Neural cell (in vitro differentiated cells): ENCODE results near the gene TOMM20. TPM values are rescaled to one million over a fixed set of nuclear protein-coding genes. Genes with fewer than 3 reads are reported as not detected.

Source experiments
- H2AFZ ChIP-seq: fragments of 200-600, 300-800 bp; sonication (generic), shearing (Covaris generic); 2 replicates; pipeline ENCODE4 v1.6.0; 2014; ENCODE audit warnings: low read depth, mild to moderate bottlenecking, antibody characterized with exemption, low read length, moderate library complexity
- H3F3A ChIP-seq: fragments of 200-600 bp; shearing (Covaris generic); 2 replicates; pipeline ENCODE4 v1.6.1; 2016; ENCODE audit warnings: mild to moderate bottlenecking, moderate library complexity, mixed read lengths, antibody characterized with exemption, low read length; ENCODE audit not compliant: insufficient read depth, poor library complexity, severe bottlenecking
- H3K27ac ChIP-seq: fragments of 200-600, 300-800 bp; sonication (generic), shearing (Covaris generic); 2 replicates; pipeline ENCODE4 v1.5.1; 2014; ENCODE audit warnings: mild to moderate bottlenecking, low read length, moderate library complexity
- H3K27me3 ChIP-seq: fragments of 300-800, 200-600 bp; sonication (generic), shearing (Covaris generic); 2 replicates; pipeline ENCODE4 v1.6.0; 2014; ENCODE audit warnings: mild to moderate bottlenecking, low read depth, low read length, moderate library complexity; ENCODE audit not compliant: insufficient read depth
- H3K36me3 ChIP-seq: fragments of 300-800, 200-600 bp; sonication (generic), shearing (Covaris generic); 2 replicates; pipeline ENCODE4 v1.5.1; 2014; ENCODE audit warnings: mild to moderate bottlenecking, antibody characterized with exemption, low read length, moderate library complexity; ENCODE audit not compliant: insufficient read depth
- H3K4me2 ChIP-seq: fragments of 300-800, 200-600 bp; sonication (generic), shearing (Covaris generic); 2 replicates; pipeline ENCODE4 v1.6.0; 2014; ENCODE audit warnings: mild to moderate bottlenecking, low read length
- H3K4me3 ChIP-seq: fragments of 300-800, 200-600 bp; sonication (generic), shearing (Covaris generic); 2 replicates; pipeline ENCODE4 v1.5.1; 2014; ENCODE audit warnings: mild to moderate bottlenecking, low read length, moderate library complexity
- H3K79me2 ChIP-seq: fragments of 200-600 bp; shearing (Covaris generic); replicated peaks from 2 replicates; pipeline ENCODE4 v1.6.0; 2014; ENCODE audit warnings: mild to moderate bottlenecking, low read length, moderate library complexity; ENCODE audit not compliant: insufficient read depth
- H3K9ac ChIP-seq: fragments of 300-800, 200-600 bp; sonication (generic), shearing (Covaris generic); 2 replicates; pipeline ENCODE4 v1.6.1; 2016; ENCODE audit warnings: mild to moderate bottlenecking, low read length, mixed read lengths
- H3K9me2 ChIP-seq: fragments of 200-600 bp; shearing (Covaris generic); 2 replicates; pipeline ENCODE4 v1.6.1; 2016; ENCODE audit warnings: mild to moderate bottlenecking, low read length, mixed read lengths; ENCODE audit not compliant: insufficient read depth
- H3K9me3 ChIP-seq: fragments of 200-600, 300-800 bp; sonication (generic), shearing (Covaris generic); 2 replicates; pipeline ENCODE4 v1.6.1; 2016; ENCODE audit warnings: mild to moderate bottlenecking, mixed run types, low read length, moderate library complexity, mixed read lengths
- H4K20me1 ChIP-seq: fragments of 200-600 bp; shearing (Covaris generic); 2 replicates; pipeline ENCODE4 v1.6.1; 2016; ENCODE audit warnings: mild to moderate bottlenecking, mixed run types; ENCODE audit not compliant: insufficient read depth
- EZH2 ChIP-seq: fragments of 200-600, 300-800 bp; shearing (Covaris generic), sonication (generic); IDR thresholded peaks from 2 replicates; pipeline ENCODE4 v1.6.1; 2014; ENCODE audit warnings: antibody characterized with exemption, low read length, borderline replicate concordance, mild to moderate bottlenecking; ENCODE audit not compliant: insufficient read depth, poor library complexity, severe bottlenecking
- POLR2AphosphoS5 ChIP-seq: IDR thresholded peaks from 2 replicates; pipeline ENCODE4 v1.6.1; 2012
- RAD21 ChIP-seq: fragments of 450-650 bp; conservative IDR thresholded peaks from 2 replicates; pipeline ENCODE4 v1.6.1; 2014; ENCODE audit warnings: antibody characterized with exemption, mild to moderate bottlenecking, moderate library complexity
- SMC3 ChIP-seq: fragments of 450-650 bp; conservative IDR thresholded peaks from 2 replicates; pipeline ENCODE4 v1.6.1; 2014; ENCODE audit warnings: antibody characterized with exemption, mild to moderate bottlenecking, moderate library complexity; ENCODE audit not compliant: poor library complexity
- TAF1 ChIP-seq: IDR thresholded peaks from 2 replicates; pipeline ENCODE4 v1.6.1; 2012; ENCODE audit warnings: low read depth
- polyA plus RNA-seq: library from polyadenylated mRNA; depleted of rRNA; stranded (reverse); fragments of >200 nt; gene quantifications from 2 replicates; pipeline ENCODE4 v1.2.3, GENCODE V29; 2014
- TF ChIP-seq, protein P1 (sequence below): fragments of 450-650 bp; IDR thresholded peaks from 2 replicates; pipeline ENCODE4 v1.5.1; 2014; ENCODE audit warnings: antibody characterized with exemption, mild to moderate bottlenecking, moderate library complexity; ENCODE audit not compliant: poor library complexity, severe bottlenecking
- TF ChIP-seq, protein P2 (sequence below): IDR thresholded peaks from 2 replicates; pipeline ENCODE4 v1.6.1; 2012; ENCODE audit warnings: borderline replicate concordance

TOMM20 gene
- polyA plus RNA-seq, 1 donor from 2014 or later = 175 TPM

DNA sequence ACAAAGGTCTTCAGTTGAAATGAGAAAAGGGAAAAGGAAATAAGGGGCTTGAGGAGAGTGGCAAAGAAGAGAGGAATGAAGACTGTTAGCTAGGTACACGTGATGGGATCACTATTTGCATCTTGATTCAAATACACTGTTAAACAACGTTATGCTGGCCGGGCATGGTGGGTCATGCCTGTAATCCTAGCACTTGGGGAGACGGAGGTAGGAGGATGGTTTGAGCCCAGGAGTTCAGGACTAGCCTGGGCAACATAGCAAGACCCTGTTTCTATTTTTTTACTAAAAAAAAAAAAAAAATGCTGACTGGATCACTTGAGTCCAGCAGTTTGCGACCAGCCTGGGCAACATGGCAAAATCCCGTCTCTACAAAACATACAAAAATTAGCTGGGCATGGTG, 30.0 kb upstream of the TOMM20 start:
- H3F3A ChIP-seq = no peaks in the 10 kb centered on the region
- no peak overlapping the region for H3K9ac ChIP-seq
- no peaks in the 10 kb centered on the region for H3K36me3 ChIP-seq
- H2AFZ ChIP-seq = no peak overlapping the region
- no peaks in the 10 kb centered on the region for H3K9me2 ChIP-seq
- H3K27me3 ChIP-seq = no peaks in the 10 kb centered on the region
- no peak overlapping the region for H3K27ac ChIP-seq
- H3K9me3 ChIP-seq = no peaks in the 10 kb centered on the region
- no peak overlapping the region for H3K4me2 ChIP-seq
- peaks cover 12% of the 10 kb centered on the region for H3K79me2 ChIP-seq
- TF ChIP-seq POLR2AphosphoS5 (no peak), EZH2 (no peak)
- TF ChIP-seq, protein P1, sequence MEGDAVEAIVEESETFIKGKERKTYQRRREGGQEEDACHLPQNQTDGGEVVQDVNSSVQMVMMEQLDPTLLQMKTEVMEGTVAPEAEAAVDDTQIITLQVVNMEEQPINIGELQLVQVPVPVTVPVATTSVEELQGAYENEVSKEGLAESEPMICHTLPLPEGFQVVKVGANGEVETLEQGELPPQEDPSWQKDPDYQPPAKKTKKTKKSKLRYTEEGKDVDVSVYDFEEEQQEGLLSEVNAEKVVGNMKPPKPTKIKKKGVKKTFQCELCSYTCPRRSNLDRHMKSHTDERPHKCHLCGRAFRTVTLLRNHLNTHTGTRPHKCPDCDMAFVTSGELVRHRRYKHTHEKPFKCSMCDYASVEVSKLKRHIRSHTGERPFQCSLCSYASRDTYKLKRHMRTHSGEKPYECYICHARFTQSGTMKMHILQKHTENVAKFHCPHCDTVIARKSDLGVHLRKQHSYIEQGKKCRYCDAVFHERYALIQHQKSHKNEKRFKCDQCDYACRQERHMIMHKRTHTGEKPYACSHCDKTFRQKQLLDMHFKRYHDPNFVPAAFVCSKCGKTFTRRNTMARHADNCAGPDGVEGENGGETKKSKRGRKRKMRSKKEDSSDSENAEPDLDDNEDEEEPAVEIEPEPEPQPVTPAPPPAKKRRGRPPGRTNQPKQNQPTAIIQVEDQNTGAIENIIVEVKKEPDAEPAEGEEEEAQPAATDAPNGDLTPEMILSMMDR = no peak
- H3K4me3 ChIP-seq = no peak overlapping the region
- no peaks in the 10 kb centered on the region for H4K20me1 ChIP-seq

DNA sequence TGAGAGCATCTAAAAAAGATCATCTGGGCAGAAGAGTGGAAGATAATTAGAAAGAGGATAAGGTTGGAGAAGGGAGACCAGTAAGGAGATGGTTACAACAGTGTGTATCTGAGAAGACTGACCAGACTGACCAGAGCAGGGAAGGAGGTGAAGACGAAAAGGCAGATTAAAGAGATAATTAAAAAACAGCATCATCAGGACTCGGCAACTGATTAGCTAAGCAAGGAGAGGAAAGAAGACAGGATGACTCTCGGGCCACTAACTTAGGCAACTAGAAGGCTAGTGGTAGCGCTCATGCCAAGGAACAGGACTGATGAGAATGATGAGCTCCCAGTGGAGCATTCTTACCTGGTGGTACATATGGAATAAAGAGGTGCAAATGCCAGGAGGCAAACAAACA, 28.5 kb upstream of the TOMM20 start:
- no peak overlapping the region for H3K4me3 ChIP-seq
- H3K4me2 ChIP-seq = no peak overlapping the region
- H3K27ac ChIP-seq = no peak overlapping the region
- no peaks in the 10 kb centered on the region for H3K9me2 ChIP-seq
- TF ChIP-seq TAF1 (no peak), EZH2 (no peak), RAD21 (no peak), POLR2AphosphoS5 (no peak), SMC3 (no peak)
- TF ChIP-seq, protein P2, sequence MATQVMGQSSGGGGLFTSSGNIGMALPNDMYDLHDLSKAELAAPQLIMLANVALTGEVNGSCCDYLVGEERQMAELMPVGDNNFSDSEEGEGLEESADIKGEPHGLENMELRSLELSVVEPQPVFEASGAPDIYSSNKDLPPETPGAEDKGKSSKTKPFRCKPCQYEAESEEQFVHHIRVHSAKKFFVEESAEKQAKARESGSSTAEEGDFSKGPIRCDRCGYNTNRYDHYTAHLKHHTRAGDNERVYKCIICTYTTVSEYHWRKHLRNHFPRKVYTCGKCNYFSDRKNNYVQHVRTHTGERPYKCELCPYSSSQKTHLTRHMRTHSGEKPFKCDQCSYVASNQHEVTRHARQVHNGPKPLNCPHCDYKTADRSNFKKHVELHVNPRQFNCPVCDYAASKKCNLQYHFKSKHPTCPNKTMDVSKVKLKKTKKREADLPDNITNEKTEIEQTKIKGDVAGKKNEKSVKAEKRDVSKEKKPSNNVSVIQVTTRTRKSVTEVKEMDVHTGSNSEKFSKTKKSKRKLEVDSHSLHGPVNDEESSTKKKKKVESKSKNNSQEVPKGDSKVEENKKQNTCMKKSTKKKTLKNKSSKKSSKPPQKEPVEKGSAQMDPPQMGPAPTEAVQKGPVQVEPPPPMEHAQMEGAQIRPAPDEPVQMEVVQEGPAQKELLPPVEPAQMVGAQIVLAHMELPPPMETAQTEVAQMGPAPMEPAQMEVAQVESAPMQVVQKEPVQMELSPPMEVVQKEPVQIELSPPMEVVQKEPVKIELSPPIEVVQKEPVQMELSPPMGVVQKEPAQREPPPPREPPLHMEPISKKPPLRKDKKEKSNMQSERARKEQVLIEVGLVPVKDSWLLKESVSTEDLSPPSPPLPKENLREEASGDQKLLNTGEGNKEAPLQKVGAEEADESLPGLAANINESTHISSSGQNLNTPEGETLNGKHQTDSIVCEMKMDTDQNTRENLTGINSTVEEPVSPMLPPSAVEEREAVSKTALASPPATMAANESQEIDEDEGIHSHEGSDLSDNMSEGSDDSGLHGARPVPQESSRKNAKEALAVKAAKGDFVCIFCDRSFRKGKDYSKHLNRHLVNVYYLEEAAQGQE = no peak
- TF ChIP-seq, protein P1 = no peak
- no peaks in the 10 kb centered on the region for H3K9me3 ChIP-seq
- H3K27me3 ChIP-seq = no peaks in the 10 kb centered on the region
- H3F3A ChIP-seq = no peaks in the 10 kb centered on the region
- no peaks in the 10 kb centered on the region for H3K36me3 ChIP-seq
- no peak overlapping the region for H3K9ac ChIP-seq
- no peak overlapping the region for H2AFZ ChIP-seq
- H4K20me1 ChIP-seq = no peaks in the 10 kb centered on the region
- peaks cover 12% of the 10 kb centered on the region for H3K79me2 ChIP-seq
